Activated naive CD8-positive, alpha-beta T cell (primary cell): ENCODE results near the gene TBC1D14.
"Not testable (repeated sequence)": the region's sequence is repeated elsewhere in the genome, so short reads cannot be mapped to it uniquely, and the experiment has no call there.

Source experiments
- H3K27ac Mint-ChIP-seq: one replicate; pipeline ENCODE4 v1.8.0; 2021; ENCODE audit warnings: mixed read lengths
- H3K27me3 Mint-ChIP-seq: one replicate; pipeline ENCODE4 v1.8.0; 2021; ENCODE audit warnings: mixed read lengths
- H3K36me3 Mint-ChIP-seq: one replicate; pipeline ENCODE4 v1.8.0; 2021; ENCODE audit warnings: mixed read lengths
- H3K4me1 Mint-ChIP-seq: one replicate; pipeline ENCODE4 v1.8.0; 2021; ENCODE audit warnings: low read depth, mixed read lengths
- H3K4me3 Mint-ChIP-seq: one replicate; pipeline ENCODE4 v1.8.0; 2021; ENCODE audit warnings: mild to moderate bottlenecking, mixed read lengths
- H3K9me3 Mint-ChIP-seq: one replicate; pipeline ENCODE4 v1.8.0; 2021; ENCODE audit warnings: low read depth, mixed read lengths

Gene TBC1D14

DNA sequence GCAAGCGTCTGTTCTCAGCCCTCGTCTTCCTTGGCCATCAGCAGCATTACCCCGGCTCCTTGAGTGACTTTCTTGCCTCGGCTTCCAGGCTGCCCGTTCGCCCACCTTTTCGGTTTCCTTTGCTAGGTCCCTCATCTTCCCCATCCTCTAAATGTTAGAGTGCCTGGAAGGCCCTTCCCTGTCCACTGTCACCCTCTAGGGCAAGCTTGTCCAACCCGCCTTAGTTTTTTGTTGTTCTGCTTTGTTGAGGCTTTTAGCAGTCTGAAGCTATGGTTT lies 62.7 kb downstream of the TBC1D14 start:
- H3K4me1 Mint-ChIP-seq = peaks cover 11% of the 10 kb centered on the region
- peak overlapping the region; percentile 66 for H3K27ac Mint-ChIP-seq
- H3K27me3 Mint-ChIP-seq = no peaks in the 10 kb centered on the region
- H3K36me3 Mint-ChIP-seq = peaks cover 3% of the 10 kb centered on the region
- H3K4me3 Mint-ChIP-seq = no peak overlapping the region
- H3K9me3 Mint-ChIP-seq = no peaks in the 10 kb centered on the region

DNA sequence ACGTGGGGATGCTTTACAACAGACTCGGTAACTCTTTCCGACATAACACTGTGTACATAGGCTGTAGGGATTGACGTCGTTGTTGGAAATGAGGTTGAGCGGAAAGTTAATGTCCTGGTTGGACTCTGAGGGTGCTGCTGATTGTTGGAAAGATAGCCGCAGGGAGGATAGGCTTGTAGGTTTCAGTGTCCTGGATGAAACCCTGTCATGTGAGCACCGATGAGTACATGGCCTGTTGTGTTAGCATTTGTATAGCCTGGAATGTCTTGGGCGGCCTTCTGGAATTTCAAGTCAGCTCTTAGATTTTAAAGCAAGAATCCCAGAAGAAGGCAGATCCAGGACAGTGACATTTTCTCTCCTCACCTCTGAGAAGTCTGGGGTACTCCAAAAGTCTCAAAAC lies 63.3 kb downstream of the TBC1D14 start:
- Mint-ChIP-seq H3K9me3 (no peaks in the 10 kb centered on the region), H3K4me1 (peaks cover 11% of the 10 kb centered on the region), H3K36me3 (peaks cover 3% of the 10 kb centered on the region), H3K27ac (peak overlapping the region; percentile 66), H3K4me3 (no peak overlapping the region), H3K27me3 (no peaks in the 10 kb centered on the region)

DNA sequence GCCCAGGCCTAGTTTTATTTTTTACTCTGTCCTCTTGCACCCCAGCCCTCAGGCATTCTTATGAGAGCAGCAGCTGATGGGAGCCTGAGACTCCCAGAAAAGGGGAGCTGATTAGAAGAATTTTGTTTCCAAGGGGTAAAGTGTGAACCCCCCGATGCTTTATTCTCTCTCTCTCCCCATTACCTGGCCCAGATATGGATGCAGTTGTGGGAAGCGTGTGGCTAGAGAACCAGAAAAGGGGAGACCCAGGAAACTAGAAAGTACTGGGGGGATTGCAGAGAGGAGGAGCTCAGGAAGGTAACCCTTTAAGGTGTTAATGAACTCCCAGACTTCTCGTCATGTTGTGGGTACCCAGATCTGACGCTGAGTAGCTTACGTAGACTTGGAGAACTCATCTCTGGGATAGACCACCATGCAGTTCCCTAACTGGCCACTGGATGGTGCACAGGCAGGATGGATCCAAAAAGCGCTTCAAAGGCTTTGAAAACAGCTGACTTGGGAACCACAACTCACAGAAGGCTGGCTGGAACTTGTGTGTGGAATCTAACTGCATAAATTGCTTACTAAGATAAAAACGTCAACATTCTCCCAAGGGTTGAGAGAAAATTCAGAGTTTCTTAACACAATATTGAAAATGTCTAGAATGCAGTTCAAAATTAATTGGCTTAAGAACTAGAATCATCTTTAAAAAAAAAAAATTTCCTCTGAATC lies 64.7 kb downstream of the TBC1D14 start:
- no peak overlapping the region for H3K27ac Mint-ChIP-seq
- H3K4me1 Mint-ChIP-seq = peaks cover 14% of the 10 kb centered on the region
- H3K4me3 Mint-ChIP-seq = no peak overlapping the region
- no peaks in the 10 kb centered on the region for H3K27me3 Mint-ChIP-seq
- peaks cover 5% of the 10 kb centered on the region for H3K36me3 Mint-ChIP-seq
- H3K9me3 Mint-ChIP-seq = no peaks in the 10 kb centered on the region

DNA sequence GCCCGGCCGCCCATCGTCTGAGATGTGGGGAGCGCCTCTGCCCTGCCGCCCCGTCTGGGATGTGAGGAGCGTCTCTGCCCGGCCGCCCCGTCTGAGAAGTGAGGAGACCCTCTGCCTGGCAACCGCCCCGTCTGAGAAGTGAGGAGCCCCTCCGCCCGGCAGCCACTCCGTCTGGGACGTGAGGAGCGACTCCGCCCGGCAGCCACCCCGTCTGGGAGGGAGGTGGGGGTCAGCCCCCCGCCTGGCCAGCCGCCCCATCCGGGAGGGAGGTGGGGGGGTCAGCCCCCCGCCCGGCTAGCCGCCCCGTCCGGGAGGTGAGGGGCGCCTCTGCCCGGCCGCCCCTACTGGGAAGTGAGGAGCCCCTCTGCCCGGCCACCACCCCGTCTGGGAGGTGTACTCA lies 68.2 kb downstream of the TBC1D14 start:
- H3K27me3 Mint-ChIP-seq, H3K27ac Mint-ChIP-seq, H3K9me3 Mint-ChIP-seq, H3K4me3 Mint-ChIP-seq, H3K36me3 Mint-ChIP-seq: not testable (repeated sequence)
- H3K4me1 Mint-ChIP-seq = peaks cover 17% of the 10 kb centered on the region

DNA sequence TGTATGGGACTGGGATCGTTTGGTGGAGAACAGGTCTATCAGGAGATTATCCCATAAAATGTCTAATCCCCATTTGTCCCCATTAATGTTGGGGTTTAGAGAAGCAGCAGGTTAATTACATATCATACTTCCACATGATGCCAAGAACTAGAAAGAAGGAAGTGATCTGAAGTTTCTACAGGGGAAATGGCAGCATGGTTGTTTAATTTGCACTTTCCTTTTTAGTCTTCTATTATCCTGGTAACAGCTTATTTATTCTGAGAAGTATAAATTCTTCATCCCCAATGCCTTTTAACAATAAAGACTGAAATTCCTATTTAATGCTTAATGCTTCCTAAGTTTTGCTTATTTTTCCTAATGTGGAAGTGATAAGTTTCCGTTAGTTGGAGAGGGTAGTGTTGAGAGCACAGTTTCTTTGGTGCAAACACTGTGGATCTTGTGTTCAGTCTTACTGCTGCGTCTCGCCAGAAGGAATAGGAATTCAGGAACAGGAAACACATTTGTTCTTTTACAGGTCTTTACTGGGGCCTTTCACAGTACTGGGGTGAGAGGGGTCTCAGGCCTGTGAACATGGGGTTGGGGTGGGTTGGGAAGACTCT lies 74.0 kb downstream of the TBC1D14 start:
- H3K9me3 Mint-ChIP-seq = no peaks in the 10 kb centered on the region
- H3K4me1 Mint-ChIP-seq = peaks cover 53% of the 10 kb centered on the region
- no peak overlapping the region for H3K4me3 Mint-ChIP-seq
- H3K27me3 Mint-ChIP-seq = no peaks in the 10 kb centered on the region
- peaks cover 6% of the 10 kb centered on the region for H3K36me3 Mint-ChIP-seq
- peak overlapping the region; percentile 65 for H3K27ac Mint-ChIP-seq

DNA sequence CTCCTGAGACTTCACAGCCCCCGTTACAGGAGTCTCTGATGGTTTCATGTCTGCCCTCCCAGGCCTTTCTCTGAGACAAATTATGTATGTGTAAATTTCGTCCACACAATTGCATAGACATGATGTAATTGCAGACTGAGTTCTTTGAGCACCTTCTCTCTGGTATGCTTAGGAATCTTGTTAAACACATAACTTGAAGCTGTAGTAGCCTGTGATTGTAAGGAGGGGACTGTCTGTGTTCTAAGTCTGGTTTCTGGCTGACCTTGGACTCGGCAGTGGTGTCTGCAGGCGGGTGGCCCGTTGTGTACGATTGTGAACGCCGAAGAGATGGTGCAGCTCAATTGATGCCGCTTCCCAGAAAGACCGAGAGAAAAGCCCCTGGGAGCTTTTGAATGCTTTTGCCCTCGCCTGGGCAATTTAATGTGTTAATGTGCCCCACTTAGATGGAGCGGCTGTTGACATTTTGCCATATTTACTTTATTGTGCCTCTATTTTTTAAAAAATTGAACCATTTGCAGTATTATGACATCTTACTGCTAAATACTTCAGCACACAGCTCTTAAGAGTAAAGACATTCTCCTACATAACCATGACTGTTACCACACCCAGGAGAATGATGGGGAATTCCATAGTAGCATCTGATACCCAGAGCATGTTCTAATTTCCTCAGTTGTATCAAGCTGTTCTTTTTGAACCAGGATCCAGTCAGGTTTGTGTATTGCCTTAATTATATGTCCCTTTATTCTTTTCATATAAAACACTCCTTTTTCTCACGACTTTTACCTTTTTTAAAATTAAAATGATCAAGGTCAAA lies 75.2 kb downstream of the TBC1D14 start:
- Mint-ChIP-seq H3K4me3 (peak overlapping the region; percentile 94), H3K27ac (peak overlapping the region; percentile 98), H3K27me3 (no peaks in the 10 kb centered on the region), H3K4me1 (peaks cover 62% of the 10 kb centered on the region), H3K9me3 (no peaks in the 10 kb centered on the region), H3K36me3 (peaks cover 3% of the 10 kb centered on the region)

DNA sequence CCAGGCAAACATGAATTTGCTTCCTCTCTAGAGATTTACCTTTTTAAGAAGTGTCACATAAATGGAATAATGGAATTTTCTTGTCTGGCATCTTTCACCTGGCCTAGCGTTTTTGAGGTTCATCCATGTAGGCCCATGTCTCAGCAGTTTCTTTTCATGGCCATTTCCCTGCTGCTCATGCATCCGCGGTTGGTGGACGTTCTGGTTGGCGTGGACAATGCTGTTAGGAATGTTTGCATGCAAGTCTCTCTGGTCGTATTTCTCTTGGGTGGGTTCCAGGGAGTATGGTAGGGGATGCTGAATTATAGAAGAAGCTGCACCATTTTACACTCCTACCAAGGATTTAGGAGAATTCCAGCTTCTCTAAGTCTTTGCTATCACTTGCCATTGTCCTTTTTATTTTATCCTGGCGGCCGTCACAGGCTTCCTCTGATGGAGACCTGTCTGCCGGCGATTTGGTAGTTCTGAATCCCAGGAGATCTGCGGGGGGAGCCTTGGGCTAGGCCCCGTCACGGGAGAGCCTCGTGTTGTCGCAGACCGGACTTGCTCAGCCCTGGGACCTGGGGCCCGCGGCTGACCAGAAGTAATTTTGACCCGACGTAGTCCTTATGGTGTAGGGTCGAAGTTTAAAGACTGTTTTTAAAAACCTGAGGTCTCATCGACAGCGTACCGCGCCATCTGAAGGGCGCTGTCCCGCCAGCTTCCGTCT lies 76.6 kb downstream of the TBC1D14 start:
- no peaks in the 10 kb centered on the region for H3K9me3 Mint-ChIP-seq
- H3K36me3 Mint-ChIP-seq = peaks cover 3% of the 10 kb centered on the region
- H3K4me3 Mint-ChIP-seq = peak overlapping the region; percentile 94
- no peaks in the 10 kb centered on the region for H3K27me3 Mint-ChIP-seq
- peaks cover 75% of the 10 kb centered on the region for H3K4me1 Mint-ChIP-seq
- H3K27ac Mint-ChIP-seq = peak overlapping the region; percentile 98

- peak overlapping the region; percentile 98 for H3K4me3 Mint-ChIP-seq
- H3K27ac Mint-ChIP-seq = peak overlapping the region; percentile 98
- H3K4me1 Mint-ChIP-seq = peaks cover 82% of the 10 kb centered on the region
- no peaks in the 10 kb centered on the region for H3K27me3 Mint-ChIP-seq
- H3K9me3 Mint-ChIP-seq = no peaks in the 10 kb centered on the region
- no peaks in the 10 kb centered on the region for H3K36me3 Mint-ChIP-seq
Observed at GRCh38 chr4:6986781-6987587, 77.4 kb downstream of the TBC1D14 start.

GRCh38 chr4:6987588-6987961 lies 77.9 kb downstream of the TBC1D14 start:
- Mint-ChIP-seq H3K36me3 (no peaks in the 10 kb centered on the region), H3K9me3 (no peaks in the 10 kb centered on the region), H3K27ac (peak overlapping the region; percentile 94), H3K4me3 (peak overlapping the region; percentile 98), H3K4me1 (peaks cover 84% of the 10 kb centered on the region), H3K27me3 (no peaks in the 10 kb centered on the region)

DNA sequence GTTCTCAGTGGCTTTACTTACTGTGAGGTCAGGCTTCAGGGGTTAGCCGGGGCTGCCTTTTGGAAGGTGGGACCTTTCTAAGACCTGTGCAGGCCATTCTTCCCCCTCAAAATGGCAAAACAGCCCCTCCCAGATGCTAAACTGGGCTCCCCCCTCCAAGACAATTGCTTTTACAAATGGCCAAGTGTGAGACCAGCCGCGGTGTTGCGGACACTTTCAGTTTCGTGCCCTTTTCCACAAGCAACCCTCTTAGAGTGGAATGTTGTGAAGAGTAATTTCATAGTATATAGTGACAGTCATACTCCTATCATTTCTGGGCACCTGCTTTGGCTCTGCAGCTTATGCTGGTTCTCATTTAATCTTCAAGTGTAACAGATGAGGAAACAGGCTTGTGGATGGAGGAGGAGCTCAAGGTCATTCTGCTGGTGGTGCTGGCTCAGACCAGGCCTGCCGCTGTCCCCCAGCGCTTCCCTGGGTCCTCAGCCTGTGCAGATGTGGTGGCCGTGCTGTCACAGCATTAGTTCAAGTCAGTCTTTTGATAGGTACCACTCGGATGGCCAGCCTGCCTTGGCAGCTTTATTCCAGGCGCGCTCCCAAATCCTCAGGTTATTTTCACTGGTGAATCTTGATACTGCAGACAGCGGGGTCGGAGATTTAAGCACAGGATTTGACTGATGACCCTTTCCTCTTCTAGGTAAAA lies 78.5 kb downstream of the TBC1D14 start:
- no peaks in the 10 kb centered on the region for H3K27me3 Mint-ChIP-seq
- H3K4me1 Mint-ChIP-seq = peaks cover 83% of the 10 kb centered on the region
- H3K36me3 Mint-ChIP-seq = no peaks in the 10 kb centered on the region
- peak overlapping the region; percentile 98 for H3K4me3 Mint-ChIP-seq
- no peaks in the 10 kb centered on the region for H3K9me3 Mint-ChIP-seq
- H3K27ac Mint-ChIP-seq = peak overlapping the region; percentile 94

DNA sequence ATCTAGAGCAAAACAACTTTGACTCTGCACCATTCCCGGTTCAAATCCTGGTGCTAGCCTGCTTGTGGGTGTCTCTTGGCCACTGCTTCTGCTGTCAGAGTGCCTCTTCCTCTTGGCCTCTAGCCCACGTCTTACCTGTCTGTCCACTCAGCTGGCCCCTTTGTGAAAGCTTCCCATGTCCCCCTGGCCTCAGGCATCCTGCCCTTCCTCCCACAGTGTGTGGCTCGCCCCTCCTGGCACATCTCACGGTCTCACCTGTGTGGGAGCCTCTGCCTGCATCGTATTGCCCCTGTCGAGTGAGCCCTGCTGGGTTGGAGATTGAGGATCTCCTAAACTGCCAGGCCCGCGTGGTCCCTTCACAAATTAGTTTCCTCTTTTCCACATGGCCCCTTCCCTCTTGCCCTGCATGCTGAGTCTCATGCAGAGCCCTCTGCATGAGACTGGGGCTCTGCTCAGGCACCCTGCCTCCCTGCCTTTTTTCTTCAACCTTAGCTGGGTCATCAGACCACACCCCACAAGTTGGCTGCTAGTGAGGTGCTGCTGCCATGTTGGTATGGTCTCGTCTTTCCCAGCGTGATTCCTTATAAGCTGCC lies 79.8 kb downstream of the TBC1D14 start:
- Mint-ChIP-seq H3K27ac (peak overlapping the region; percentile 64), H3K4me3 (peak overlapping the region; percentile 98), H3K27me3 (no peaks in the 10 kb centered on the region), H3K36me3 (no peaks in the 10 kb centered on the region), H3K9me3 (no peaks in the 10 kb centered on the region), H3K4me1 (peaks cover 71% of the 10 kb centered on the region)

- no peak overlapping the region for H3K4me3 Mint-ChIP-seq
Observed at GRCh38 chr4:6990661-6991060, 81.0 kb downstream of the TBC1D14 start.

GRCh38 chr4:6991249-6991648 lies 81.6 kb downstream of the TBC1D14 start:
- H3K36me3 Mint-ChIP-seq = peaks cover 2% of the 10 kb centered on the region
- no peaks in the 10 kb centered on the region for H3K9me3 Mint-ChIP-seq
- peaks cover 53% of the 10 kb centered on the region for H3K4me1 Mint-ChIP-seq
- H3K27ac Mint-ChIP-seq = no peak overlapping the region
- no peak overlapping the region for H3K4me3 Mint-ChIP-seq
- no peaks in the 10 kb centered on the region for H3K27me3 Mint-ChIP-seq

More at GRCh38 chr4:6990661-6991060, 81.0 kb downstream of the TBC1D14 start:
- peaks cover 59% of the 10 kb centered on the region for H3K4me1 Mint-ChIP-seq
- H3K36me3 Mint-ChIP-seq = peaks cover 2% of the 10 kb centered on the region
- H3K27me3 Mint-ChIP-seq = no peaks in the 10 kb centered on the region
- no peaks in the 10 kb centered on the region for H3K9me3 Mint-ChIP-seq
- no peak overlapping the region for H3K27ac Mint-ChIP-seq
